Suppressor macrophage treated with lipopolysaccharide for 1 hour (primary cell): ENCODE results near the gene TBCD.
"Not testable (repeated sequence)": the region's sequence is repeated elsewhere in the genome, so short reads cannot be mapped to it uniquely, and the experiment has no call there.

Experiments
- DNase-seq, 3 donors: peaks; one replicate each; pipeline ENCODE4 v3.0.0-alpha.2; 2020 to 2022

TBCD gene

DNA sequence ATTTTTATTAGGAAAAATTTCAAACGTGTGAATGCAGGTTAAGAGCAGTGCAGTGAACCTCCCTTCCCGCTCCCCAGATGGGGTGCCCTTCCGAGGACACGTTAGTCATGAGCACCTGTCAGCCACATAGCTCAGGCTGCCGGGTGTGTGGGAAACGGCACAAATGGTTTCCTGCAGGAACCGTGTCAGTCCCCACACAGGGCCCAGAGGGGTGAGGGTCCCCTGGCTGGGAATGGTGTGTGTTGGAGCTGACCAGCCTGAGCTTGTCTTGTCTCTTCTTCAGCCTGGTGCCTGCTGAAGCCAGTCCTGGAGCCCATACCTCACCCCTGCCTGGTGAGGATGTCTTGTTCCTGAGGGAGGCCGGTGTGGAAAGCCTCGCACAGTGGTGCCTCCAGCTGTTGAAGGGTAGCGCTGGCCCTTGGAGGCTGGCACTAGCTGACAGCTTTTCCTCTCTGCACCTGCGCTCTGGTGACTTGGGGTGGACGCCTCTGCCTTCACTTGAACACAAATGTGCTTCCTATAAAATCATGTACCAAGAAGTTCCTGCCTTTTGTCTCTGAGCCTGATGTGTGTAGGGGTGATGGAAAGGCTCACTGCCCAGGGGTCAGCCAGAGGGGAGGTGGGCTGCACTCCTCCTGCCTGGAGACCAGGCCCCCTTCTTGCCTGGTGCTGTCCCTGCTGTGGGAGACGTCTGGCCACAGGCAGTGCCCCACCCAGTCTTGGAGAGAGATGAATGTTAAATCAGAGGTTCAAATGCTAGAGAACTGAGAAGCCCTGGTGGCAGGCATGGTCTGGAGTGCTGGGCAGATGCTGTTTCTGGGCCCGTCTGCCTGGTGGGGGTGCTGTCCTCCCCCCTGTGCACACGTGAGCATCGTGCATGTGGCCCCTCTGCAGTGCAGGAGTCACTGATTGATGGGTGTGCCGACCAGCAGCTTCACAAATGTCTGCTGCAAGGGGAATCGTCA, 190.6 kb downstream of the TBCD start:
- no peak for DNase-seq

DNA sequence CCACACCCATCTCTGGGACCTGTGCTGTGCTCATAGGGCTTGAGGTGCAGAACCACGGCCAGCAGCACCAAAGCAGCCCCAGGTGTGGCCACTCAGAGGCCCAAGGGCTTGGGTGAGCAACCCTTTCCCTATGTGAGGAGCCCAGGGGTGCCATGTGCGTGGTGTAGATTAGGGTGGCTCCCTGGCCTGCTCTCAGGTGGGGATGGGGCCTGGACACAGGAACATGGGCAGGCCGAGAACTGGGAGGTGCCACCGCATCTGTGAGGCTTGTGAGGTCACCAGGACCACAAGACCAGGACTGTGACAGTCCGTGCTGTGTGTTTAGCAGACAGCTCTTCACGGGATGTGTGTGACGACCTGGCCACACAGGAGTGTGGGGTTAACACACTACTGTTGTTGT, 191.5 kb downstream of the TBCD start:
- no peak for DNase-seq

DNA sequence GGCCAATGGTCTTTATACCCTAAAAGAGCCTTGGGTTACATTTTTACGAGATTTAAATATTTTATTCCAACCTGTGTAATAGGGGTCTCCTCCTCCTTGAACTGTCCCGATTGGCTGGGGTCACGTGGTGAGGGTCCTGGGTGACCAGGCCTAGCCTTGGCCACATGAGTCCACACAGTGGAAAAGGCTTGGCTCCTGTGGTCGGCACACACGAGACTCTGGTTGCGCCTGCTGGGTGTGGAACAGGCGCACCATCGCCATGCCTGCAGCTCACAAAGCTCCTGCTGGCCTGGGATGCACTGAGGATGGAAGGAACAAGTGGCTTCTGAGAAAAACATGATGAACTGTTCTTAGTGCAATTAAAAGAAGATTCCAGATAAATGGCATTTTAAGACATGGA, 191.9 kb downstream of the TBCD start:
- DNase-seq, result no peak

GRCh38 chr17:82944990-82945389, 193.1 kb downstream of the TBCD start:
- no peak for DNase-seq

DNA sequence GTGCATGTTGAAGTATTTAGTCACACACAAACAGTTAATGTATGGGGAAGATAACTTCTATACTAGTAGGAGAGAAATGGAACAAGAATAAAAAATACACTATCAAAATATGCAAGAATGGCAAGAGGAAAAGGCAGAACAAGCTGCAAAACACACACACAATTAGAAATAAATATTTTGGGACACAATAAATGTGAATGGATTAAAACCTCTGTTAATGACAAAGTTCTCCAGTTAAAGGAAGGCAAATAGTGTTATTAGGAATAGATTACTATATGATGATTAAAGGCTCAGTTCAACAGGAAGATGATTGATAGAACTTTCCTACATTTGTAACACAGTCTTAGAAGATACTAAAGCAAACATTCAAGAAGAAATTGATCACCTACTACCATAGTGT, 194.2 kb downstream of the TBCD start:
- DNase-seq, result no peak

DNA sequence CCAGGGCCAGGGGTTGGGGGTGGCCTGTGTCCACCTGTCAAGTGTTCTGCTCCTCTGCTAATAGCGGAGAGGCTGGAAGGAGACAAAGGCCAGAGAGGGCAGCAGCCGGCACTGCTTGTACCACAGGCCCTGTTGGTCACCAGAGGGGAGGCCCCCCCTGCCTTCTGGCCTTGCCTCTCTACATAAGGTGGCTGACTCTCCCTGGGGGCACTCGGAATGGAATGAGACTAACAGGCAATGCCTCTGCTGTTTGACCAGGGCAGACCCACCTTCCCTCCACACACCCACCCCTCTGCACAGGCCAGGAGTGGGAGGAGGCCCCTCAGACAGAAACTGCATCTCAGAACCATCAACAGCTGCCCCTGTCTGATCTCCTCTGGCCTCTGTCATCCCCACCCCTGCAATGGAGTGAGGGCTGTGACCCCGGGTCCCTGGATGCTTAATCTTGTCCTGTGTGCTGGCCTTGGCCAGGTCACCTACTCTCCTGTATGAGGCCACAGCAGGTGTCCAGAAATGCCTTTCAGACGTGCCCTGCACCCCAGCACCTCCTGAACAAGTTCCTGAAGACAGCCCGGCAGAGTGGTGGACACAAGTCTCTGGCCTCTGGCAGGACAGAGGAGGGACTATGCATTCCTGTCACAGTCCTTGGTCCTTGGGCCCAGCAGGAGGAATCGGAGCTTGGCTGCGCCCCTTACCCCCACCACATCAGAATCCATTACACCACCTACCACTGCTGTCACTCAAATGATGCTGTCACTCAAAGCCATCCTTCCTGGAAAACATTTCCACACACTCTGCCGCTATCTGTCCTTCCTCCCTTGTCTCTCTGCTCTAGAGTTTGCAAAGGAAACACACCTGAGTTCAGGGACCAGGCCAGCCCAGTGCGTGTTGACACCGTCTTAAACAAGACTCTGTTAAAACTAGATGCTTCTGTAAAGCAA, 195.5 kb downstream of the TBCD start:
- DNase-seq, result no peak

- DNase-seq, result no peak
These were observed 196.2 kb downstream of the TBCD start for GRCh38 chr17:82948081-82948511.

DNA sequence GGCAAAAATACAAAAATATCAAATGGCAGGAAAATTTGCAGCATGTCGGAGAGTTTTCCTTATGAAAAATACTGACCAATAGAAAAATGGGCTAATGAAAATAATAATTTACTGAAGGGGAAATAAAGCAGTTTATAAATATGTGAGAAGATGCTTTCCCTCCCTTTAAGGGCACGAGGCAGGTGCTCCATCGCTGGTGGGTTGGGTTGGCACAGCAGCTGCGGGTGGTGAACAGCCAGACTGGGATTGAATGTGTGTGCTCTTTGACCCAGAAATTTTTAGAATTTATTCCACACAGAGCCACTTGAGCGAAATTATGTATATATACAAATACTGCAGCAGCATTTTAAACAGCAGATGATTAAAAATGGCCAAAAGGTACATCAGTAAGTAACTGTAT, 197.1 kb downstream of the TBCD start:
- no peak for DNase-seq

DNA sequence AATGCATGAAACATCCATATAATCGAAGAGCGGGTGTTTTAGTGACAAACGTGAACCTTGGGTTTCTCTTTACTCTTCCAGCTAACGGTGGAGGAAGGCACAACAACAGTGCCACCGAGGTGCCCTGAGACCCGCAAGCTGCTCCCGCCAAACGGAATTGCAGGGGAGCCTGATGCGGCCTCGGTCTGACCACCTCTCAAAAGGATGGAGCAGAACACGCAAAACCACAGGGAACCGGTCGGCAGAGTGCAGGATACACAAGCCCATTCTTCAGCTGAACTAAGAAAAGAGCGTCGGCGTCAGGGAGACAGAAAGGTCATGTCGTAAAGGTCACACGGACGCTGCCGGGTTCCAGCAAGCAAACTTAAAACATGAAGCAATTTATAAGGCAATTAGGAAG, 197.5 kb downstream of the TBCD start:
- no peak for DNase-seq

GRCh38 chr17:82949984-82950383, 198.1 kb downstream of the TBCD start:
- DNase-seq, result no peak

DNA sequence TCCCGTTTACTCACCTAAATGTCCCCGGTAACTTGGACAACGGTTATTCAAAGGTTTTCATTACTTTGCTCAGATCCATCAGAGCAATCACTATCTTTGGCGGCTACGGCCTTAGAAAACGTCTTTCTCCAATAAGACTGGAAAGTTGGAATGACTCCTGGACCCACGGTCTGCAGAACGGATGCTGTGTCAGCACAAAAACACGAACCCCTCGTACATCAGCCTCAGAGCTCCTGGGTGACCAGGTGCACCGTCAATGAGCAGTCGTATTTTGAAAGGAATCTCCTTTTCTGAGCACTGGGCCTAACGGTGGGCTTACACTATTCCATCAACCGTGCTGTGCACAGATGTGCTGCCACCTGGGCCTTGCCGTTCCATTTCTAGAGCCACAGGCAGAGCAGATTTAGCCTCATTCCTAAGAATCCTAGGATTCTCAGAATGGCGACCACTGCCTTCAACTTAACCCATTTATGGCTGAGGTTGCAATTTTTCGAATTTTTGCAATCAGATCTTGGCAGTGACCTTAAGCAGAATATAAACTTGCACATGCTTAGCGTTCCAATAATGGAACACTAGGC, 198.7 kb downstream of the TBCD start:
- no peak for DNase-seq

DNA sequence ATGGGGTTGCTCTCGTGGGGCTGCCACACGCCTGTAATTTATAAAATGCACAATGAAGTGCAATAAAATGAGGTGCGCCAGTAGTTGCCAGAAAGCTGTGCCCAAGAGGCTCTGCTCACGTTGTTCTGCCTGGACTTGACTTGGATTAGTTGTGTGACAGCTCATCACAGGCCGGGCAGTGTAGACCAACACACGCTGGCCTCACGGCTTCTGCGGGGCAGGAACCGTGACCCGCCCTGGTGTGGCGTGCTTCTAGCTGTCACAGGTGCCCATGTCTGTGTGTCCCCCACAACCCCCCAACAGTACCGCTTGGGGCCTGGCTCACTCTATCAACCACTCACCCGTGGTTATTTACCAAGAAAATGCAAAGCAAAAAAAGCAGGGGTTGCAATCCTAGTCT, 200.2 kb downstream of the TBCD start:
- no peak for DNase-seq

GRCh38 chr17:82955106-82955505, 203.2 kb downstream of the TBCD start:
- not testable (repeated sequence) for DNase-seq

DNA sequence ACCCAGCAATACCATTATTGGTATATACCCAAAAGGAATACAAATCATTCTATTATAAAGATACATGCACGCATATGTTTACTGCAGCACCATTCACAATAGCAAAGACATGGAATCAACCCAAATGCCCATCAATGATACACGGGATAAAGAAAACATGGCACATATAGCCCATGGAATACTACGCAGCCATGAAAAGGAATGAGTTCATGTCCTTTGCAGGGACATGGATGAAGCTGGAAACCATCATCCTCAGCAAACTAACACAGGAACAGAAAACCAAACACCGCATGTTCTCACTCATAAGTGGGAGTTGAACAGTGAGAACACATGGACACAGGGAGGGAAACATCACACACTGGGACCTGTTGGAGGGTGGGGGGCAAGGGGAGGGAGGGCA, 203.8 kb downstream of the TBCD start:
- not testable (repeated sequence) for DNase-seq

DNA sequence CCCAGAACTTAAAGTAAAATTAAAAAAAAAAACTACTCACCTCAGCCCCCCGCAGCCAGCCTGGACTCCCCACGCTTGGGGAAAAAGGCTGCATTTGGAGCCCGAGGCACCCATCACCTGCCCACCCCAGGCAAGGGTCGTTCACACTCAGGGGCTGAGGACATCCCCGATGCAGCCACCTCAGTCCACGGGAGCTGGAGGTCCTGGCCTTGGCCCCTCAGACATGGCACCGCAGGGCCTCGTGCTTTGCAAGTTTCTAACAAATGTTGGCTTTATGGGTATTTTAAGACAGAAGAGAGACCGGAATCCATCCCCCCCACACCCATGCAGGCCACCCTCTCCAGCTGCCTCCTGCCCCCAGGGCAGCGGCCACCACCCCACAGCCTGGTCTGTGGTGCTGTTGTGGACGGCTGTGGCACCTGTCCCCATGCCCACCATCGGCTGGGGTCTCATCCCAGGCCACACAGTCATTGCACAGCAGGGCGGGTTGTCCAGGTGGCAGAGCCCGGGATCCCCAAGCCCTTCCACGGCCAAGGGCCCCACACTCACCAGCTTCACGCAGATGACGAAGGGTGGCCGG, 204.4 kb downstream of the TBCD start:
- DNase-seq, result no peak

DNA sequence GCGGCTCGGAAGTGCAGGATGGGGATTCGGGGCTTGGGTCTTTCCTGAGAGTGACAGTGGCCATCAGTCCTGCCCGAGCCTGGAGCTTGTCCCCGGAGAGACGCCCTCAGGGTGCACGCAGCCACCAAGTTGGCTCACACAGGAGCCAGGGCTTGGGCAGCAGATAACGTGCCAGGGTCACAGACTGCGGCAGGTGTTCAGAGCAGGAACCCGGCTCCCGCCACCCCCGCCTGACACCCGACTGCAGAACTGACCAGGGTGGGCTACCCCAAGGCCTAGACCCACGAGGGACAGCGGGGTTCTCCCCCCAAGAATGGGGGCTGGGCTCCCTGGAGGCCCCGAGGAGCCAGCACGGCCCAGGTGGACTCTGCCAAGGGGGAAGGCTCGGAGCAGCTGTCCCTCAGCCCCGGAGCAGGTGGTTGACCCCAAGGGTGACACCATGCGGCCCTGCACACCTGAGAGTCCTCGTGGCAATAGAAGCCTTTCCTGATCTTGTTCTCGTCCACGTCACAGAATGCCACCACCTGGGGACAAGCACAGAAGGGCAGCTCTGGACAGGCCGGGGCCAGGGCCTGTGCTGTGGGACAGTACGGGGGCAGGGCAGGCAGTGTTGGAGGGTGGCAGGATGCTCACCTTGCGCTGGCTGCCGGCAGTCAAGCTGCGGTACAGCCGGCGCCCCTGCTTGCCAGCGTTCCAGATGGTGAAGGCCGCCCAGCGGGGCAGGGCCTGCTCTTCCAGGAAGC, 205.0 kb downstream of the TBCD start:
- no peak for DNase-seq

DNA sequence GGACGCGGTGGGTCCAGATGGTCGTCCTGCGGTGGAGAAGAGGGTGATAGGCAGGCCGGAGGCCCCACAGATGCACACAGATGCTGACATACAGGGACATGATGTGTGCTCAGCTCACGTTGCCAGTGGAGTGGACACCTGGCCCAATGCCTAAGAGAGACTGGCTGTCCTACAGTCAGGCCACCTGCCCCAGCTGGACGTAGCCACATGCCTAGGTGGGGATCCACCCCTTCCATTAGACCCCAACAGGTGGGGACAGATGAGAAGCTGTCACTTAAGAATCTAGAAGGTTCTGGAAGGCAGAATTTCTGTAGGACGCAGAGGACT, 205.6 kb downstream of the TBCD start:
- DNase-seq, result no peak

- no peak for DNase-seq
These were observed 206.2 kb downstream of the TBCD start for GRCh38 chr17:82957961-82958561.

GRCh38 chr17:82959242-82959930, 207.5 kb downstream of the TBCD start:
- DNase-seq, result no peak

GRCh38 chr17:82959990-82960418, 208.1 kb downstream of the TBCD start:
- DNase-seq, result no peak
